Cardiac muscle cell (in vitro differentiated cells and primary cell): ENCODE measurements around the gene SF3B2. TPM values are rescaled to one million over a fixed set of nuclear protein-coding genes. Genes with fewer than 3 reads are reported as not detected.
A peak's percentile ranks its signal among the peaks of the same experiment; 100 is the strongest.

ENCODE experiments used
- DNase-seq, 2 donors: peaks; one replicate each; pipeline versions ENCODE4 v3.0.0 to v3.0.0-alpha.2; 2010 to 2017; ENCODE audit warnings: low read depth in 1 of 2, low spot score in 1 of 2
- H3K27ac ChIP-seq: fragments of 200-600 bp; sonication (generic); 2 replicates; pipeline ENCODE4 v1.5.1; 2016
- H3K27me3 ChIP-seq: fragments of 200-600 bp; sonication (generic); 2 replicates; pipeline ENCODE4 v1.6.0; 2016; ENCODE audit warnings: control low read depth
- H3K36me3 ChIP-seq: fragments of 200-600 bp; sonication (generic); 2 replicates; pipeline ENCODE4 v1.5.1; 2016; ENCODE audit warnings: control low read depth
- H3K4me1 ChIP-seq: fragments of 200-600 bp; sonication (generic); 2 replicates; pipeline ENCODE4 v1.8.1; 2017; ENCODE audit warnings: low read depth, mild to moderate bottlenecking, mixed run types
- H3K4me3 ChIP-seq: fragments of 200-600 bp; sonication (generic); 2 replicates; pipeline ENCODE4 v1.5.1; 2016; ENCODE audit warnings: mild to moderate bottlenecking
- H3K9me3 ChIP-seq: fragments of 200-600 bp; sonication (generic); 2 replicates; pipeline ENCODE4 v1.5.1; 2017; ENCODE audit warnings: low read depth, mild to moderate bottlenecking, control low read depth
- CTCF ChIP-seq: IDR thresholded peaks from 2 replicates; pipeline ENCODE4 v1.5.1; 2012; ENCODE audit warnings: low read depth, mild to moderate bottlenecking, low read length
- polyA plus RNA-seq: library from polyadenylated mRNA; unstranded; fragments of >200 nt; fragmentation: Nextera tagmentation; extraction: Ambion mirVana; gene quantifications from 2 replicates; pipeline ENCODE4 v1.2.1, GENCODE V29; 2016
- total RNA-seq: library from RNA; depleted of rRNA; stranded (reverse); fragments of >200 nt; gene quantifications from 2 replicates; pipeline ENCODE4 v1.2.3, GENCODE V29; 2016

The SF3B2 gene
- total and polyA plus RNA-seq, 2 experiments from 2014 or later, result 184 to 210 TPM

DNA sequence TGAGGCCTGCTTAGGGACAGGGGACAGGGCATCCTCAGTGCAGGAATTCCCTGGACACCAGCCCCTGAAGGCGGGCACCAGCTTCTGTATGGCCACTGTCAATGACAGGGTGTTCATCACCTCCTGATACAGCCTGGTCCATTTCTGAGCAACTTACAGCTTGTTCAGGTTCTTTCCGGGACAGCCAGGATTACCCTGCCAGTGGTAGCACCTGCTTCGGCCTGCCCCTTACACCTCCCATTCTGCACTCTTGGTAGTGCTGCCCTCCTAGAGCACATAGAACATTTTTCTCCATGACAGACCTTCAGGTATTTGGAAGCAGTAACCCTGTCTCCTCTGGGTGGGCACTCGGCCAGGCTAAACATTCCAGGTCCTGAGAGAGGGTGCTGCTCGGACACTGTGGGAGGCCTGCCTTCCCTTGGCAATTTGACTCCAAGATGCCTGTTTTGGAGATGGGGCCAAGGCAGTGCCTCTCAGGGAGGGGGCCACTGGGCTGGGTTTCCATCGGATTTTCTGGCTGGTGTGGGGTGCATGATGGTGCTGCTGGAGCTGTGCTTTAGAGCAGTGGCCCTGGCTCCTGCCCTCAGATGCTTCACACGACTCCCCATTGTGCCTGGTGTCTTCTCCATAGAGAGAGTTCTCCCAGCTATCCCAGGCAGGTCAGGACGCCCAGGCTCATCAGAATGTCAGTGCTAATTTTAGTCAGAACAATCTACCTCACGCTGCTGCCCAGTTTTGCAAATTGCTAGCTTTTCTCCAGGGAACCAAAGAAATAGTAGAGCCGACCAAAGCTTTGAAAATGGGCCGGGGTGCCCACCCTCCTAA is 4.4 kb upstream of the SF3B2 start:
- no peak overlapping the region for H3K4me3 ChIP-seq
- DNase-seq, result no peak
- no peak for TF ChIP-seq CTCF

GRCh38 chr11:66048547-66049323 is 3.4 kb upstream of the SF3B2 start, which contains the start of gene GAL3ST3:
Gene GAL3ST3, minus strand, starts transcription at chr11:66049161. Its CDS starts 3,746 bp downstream, at chr11:66045415.
- peak in 1 of 2 donors; percentile 75 for DNase-seq
- peak within 1 kb of the TSS; percentile 49 for H3K4me3 ChIP-seq

More for the DNA sequence above, 4.4 kb upstream of the SF3B2 start:
- H3K9me3 ChIP-seq, result no peaks in the 10 kb centered on the region
- no peaks in the 10 kb centered on the region for H3K36me3 ChIP-seq
- H3K27me3 ChIP-seq, result no peaks in the 10 kb centered on the region
- H3K4me1 ChIP-seq, result peaks cover 19% of the 10 kb centered on the region
- no peak overlapping the region for H3K27ac ChIP-seq

GRCh38 chr11:66050581-66051231 is 1.5 kb upstream of the SF3B2 start:
- H3K36me3 ChIP-seq, result peaks cover 12% of the 10 kb centered on the region
- no peak for DNase-seq
- TF ChIP-seq CTCF, result no peak
- peaks cover 26% of the 10 kb centered on the region for H3K4me1 ChIP-seq
- H3K27ac ChIP-seq, result peak overlapping the region; percentile 92
- H3K4me3 ChIP-seq, result no peak overlapping the region
- H3K9me3 ChIP-seq, result no peaks in the 10 kb centered on the region
- no peaks in the 10 kb centered on the region for H3K27me3 ChIP-seq

More at GRCh38 chr11:66048547-66049323, 3.4 kb upstream of the SF3B2 start, which contains the start of gene GAL3ST3:
- H3K4me1 ChIP-seq, result peaks cover 26% of the 10 kb centered on the region
- no peaks in the 10 kb centered on the region for H3K36me3 ChIP-seq
- no peaks in the 10 kb centered on the region for H3K27me3 ChIP-seq
- no peaks in the 10 kb centered on the region for H3K9me3 ChIP-seq
- no peak within 1 kb of the TSS for H3K27ac ChIP-seq
- TF ChIP-seq CTCF, result no peak

GRCh38 chr11:66051371-66051765 is 796 bp upstream of the SF3B2 start:
- peak overlapping the region; percentile 92 for H3K27ac ChIP-seq
- peaks cover 26% of the 10 kb centered on the region for H3K4me1 ChIP-seq
- H3K27me3 ChIP-seq, result no peaks in the 10 kb centered on the region
- no peaks in the 10 kb centered on the region for H3K9me3 ChIP-seq
- DNase-seq, result no peak
- TF ChIP-seq CTCF, result no peak
- H3K36me3 ChIP-seq, result peaks cover 16% of the 10 kb centered on the region
- H3K4me3 ChIP-seq, result peak overlapping the region; percentile 32

- TF ChIP-seq CTCF, result no peak
These were observed 459 bp downstream of the SF3B2 start for GRCh38 chr11:66052664-66052982.

More at GRCh38 chr11:66052664-66052982, 459 bp downstream of the SF3B2 start:
- H3K27me3 ChIP-seq, result no peaks in the 10 kb centered on the region
- peaks cover 27% of the 10 kb centered on the region for H3K36me3 ChIP-seq
- H3K27ac ChIP-seq, result peak overlapping the region; percentile 55
- peaks cover 26% of the 10 kb centered on the region for H3K4me1 ChIP-seq
- H3K4me3 ChIP-seq, result peak overlapping the region; percentile 85
- DNase-seq, result no peak
- no peaks in the 10 kb centered on the region for H3K9me3 ChIP-seq
